ENCODE data around the gene BAG2. TPM values are rescaled to one million over a fixed set of nuclear protein-coding genes. Genes with fewer than 3 reads are reported as not detected.

BAG2 gene
- total RNA-seq, 4 donors from 2014 or later = 6.7 to 15.7 (median 9.8) TPM

DNA sequence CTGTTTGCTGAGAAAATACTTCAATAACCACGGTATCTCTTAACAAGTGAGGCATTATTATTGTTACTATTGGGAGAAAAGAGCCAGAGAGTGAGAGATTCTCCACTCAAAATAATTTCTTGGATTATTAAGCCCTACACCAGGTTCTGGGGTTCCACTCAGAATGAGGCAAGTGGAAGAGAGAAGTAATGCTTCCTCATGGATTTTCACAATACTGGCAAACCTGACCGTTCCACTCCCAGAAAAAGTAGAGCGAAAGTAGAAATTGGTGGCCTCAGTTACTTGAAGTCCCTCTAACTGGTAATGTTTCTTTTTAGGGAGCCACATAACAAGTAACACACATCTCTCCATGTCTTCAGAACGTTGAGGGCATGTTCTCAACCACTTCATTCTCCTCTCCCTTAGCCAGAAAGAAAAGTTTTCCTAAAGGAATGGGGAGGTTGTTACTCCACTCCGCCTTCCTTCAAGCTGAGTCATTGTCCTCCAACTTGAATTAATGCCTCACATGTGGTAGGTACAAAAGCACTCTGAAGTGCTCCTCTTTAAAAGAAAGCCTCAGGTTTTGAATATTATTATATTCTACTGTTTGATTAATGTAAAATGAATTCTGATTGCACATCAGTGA, 1.9 kb downstream of the BAG2 start:
- in situ Hi-C loops (cut with MboI; ENCODE audit: low sequenced_read_pairs in 4 of 4) = loop anchor here in 1 of 4 donors (5.0 kb wide), 1 partner anchor 143 kb away; the partner anchor contains the start of gene PRIM2
- intact Hi-C loops (cut with DNase I; ENCODE audit: low total_unique reads) = loop anchor here (2.0 to 10.0 kb wide), 4 partner anchors 82 to 479 kb away; partner anchors contain the start of genes PRIM2 and ZNF451
- Histone ChIP-seq H3K4me3 (peak overlapping the region; percentile 79 to 88 (median 82)), H3K27me3 (no peaks in the 10 kb centered on the region), H3K36me3 (no peaks in the 10 kb centered on the region), H3K9me3 (no peaks in the 10 kb centered on the region), H3K4me1 (peaks cover 54 to 57% of the 10 kb centered on the region in 2 donors), H3K27ac (peak overlapping the region; percentile 90 to 95 (median 92))
- no peak for TF ChIP-seq CTCF (IDR thresholded peaks at IDR 0.05 in 4 of 5, conservative IDR thresholded peaks at IDR 0.05 in 1 of 5)
- no peak for DNase-seq
- peak in 1 of 2 donors; percentile 22 for ATAC-seq

DNA sequence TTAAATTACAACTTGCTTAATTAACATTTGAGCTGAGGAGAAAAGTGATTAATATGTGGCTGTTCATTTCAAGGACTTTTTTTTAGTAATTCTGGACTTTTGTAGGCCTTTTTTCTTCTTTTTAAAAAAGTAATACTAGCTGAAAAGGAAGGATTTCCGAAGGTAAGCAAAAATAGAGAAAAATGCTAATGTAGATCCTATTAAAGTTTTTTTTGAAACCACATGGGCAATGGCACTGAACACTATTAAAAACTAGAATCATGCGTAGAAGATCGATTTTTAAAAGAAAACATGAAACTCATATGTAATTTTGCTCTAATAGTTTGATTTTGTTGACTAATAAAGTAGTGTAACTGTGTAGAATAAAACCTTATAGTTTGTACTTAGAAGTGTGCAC, 2.4 kb downstream of the BAG2 start:
- intact Hi-C loops (cut with DNase I; ENCODE audit: low total_unique reads) = loop anchor here (5.0 to 10.0 kb wide), 3 partner anchors 82 to 480 kb away; partner anchors contain the start of gene ZNF451
- DNase-seq = no peak

DNA sequence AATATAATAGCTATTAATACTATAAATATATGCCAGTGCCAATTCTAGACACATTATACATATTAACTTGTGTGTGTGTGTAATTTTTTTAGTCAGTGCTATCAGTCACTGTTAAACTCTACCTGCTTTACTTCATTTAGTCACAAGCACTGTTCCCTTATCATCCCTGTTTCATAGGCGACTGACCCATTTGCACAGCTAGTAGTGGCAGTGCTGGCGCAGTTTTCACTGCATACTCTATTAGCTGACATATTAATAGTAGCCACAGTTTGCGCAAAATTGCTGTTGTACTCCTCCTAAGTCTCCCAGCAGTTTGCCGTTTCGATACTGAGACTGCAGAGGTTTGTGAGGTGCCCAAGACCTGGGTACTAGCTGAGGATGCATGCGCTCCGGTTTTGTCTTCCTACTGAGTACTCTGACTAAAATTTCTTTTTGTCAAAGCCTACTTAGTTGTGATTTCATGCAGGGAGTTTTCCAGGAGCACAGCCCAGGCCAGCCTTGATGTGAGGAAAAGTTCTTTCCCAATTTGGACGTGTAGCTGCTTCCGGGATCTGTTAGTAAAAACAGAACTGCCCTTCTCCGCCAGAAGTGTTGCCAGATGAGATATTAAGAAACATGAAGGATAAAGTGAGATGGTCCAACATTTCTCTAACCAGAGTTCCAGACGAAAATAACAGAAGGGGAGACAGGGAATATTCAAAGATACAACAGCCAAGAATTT, 5.6 kb downstream of the BAG2 start:
- in situ Hi-C loops (cut with MboI; ENCODE audit: low sequenced_read_pairs in 4 of 4) = loop anchor here in 2 of 4 donors (25.0 kb wide), 2 partner anchors 135 to 540 kb away; partner anchors contain the start of genes DST (in 1 of the 2) and PRIM2 (in 1 of the 2)
- intact Hi-C loops (cut with DNase I; ENCODE audit: low total_unique reads) = loop anchor here (5.0 to 10.0 kb wide), 2 partner anchors 335 to 483 kb away; no protein-coding TSS in a partner anchor
- peak overlapping the region; percentile 65 to 95 (median 86) for H3K27ac ChIP-seq
- ATAC-seq (peak; percentile 64 to 68), DNase-seq (peak; percentile 27 to 65)
- no peaks in the 10 kb centered on the region for H3K9me3 ChIP-seq
- H3K36me3 ChIP-seq = peaks cover 0 to 1% of the 10 kb centered on the region in 2 donors
- TF ChIP-seq POLR2A (IDR thresholded peaks at IDR 0.05) (no peak), CTCF (IDR thresholded peaks at IDR 0.05 in 4 of 5, conservative IDR thresholded peaks at IDR 0.05 in 1 of 5) (no peak)
- H3K27me3 ChIP-seq = no peaks in the 10 kb centered on the region
- H3K4me3 ChIP-seq = peak overlapping the region; percentile 33 to 43 (median 34)
- H3K4me1 ChIP-seq = peaks cover 70 to 78% of the 10 kb centered on the region in 2 donors

More for the DNA sequence above, 2.4 kb downstream of the BAG2 start:
- Histone ChIP-seq H3K27me3 (no peaks in the 10 kb centered on the region), H3K4me1 (peaks cover 58 to 59% of the 10 kb centered on the region in 2 donors), H3K27ac (peak overlapping the region; percentile 90 to 95 (median 92)), H3K36me3 (no peaks in the 10 kb centered on the region), H3K9me3 (no peaks in the 10 kb centered on the region), H3K4me3 (peak overlapping the region; percentile 79 to 88 (median 82))
- ATAC-seq = no peak
- TF ChIP-seq CTCF (IDR thresholded peaks at IDR 0.05 in 4 of 5, conservative IDR thresholded peaks at IDR 0.05 in 1 of 5) = no peak
- no peak for TF ChIP-seq POLR2A (IDR thresholded peaks at IDR 0.05)
- in situ Hi-C loops (cut with MboI; ENCODE audit: low sequenced_read_pairs in 4 of 4) = loop anchor here in 1 of 4 donors (5.0 kb wide), 1 partner anchor 143 kb away; the partner anchor contains the start of gene PRIM2

- Histone ChIP-seq H3K9me3 (no peaks in the 10 kb centered on the region), H3K27me3 (no peaks in the 10 kb centered on the region), H3K4me1 (peaks cover 45 to 56% of the 10 kb centered on the region in 2 donors), H3K36me3 (peaks cover 0 to 20% of the 10 kb centered on the region in 2 donors), H3K27ac (peak overlapping the region; percentile 14 to 95 (median 78)), H3K4me3 (no peak overlapping the region)
- ATAC-seq (no peak), DNase-seq (no peak)
- TF ChIP-seq CTCF (IDR thresholded peaks at IDR 0.05 in 4 of 5, conservative IDR thresholded peaks at IDR 0.05 in 1 of 5) (no peak), POLR2A (IDR thresholded peaks at IDR 0.05) (no peak)
- in situ Hi-C loops (cut with MboI; ENCODE audit: low sequenced_read_pairs in 4 of 4) = loop anchor here in 2 of 4 donors (25.0 kb wide), 2 partner anchors 132 to 543 kb away; partner anchors contain the start of genes DST (in 1 of the 2) and PRIM2 (in 1 of the 2)
- intact Hi-C loops (cut with DNase I; ENCODE audit: low total_unique reads) = no loop called here
These were observed 8.5 kb downstream of the BAG2 start for GRCh38 chr6:57180596-57180995.
